GM18511 (cell line): ENCODE measurements around the gene MBD5.

Experiments
- ATAC-seq: cut with Tn5 transposase; IDR thresholded peaks from one replicate; pipeline ENCODE4 v1.9.1; 2021; ENCODE audit warnings: mild to moderate bottlenecking, moderate library complexity; ENCODE audit not compliant: unreplicated experiment

Gene MBD5

GRCh38 chr2:148022882-148023281 is 2.0 kb downstream of the MBD5 start:
- no peak for ATAC-seq

GRCh38 chr2:148023861-148024260 is 3.0 kb downstream of the MBD5 start:
- ATAC-seq: peak; percentile 23

GRCh38 chr2:148026573-148026972 is 5.7 kb downstream of the MBD5 start:
- no peak for ATAC-seq

GRCh38 chr2:148027822-148028221 is 6.9 kb downstream of the MBD5 start:
- ATAC-seq: no peak

- no peak for ATAC-seq
These were observed 7.9 kb downstream of the MBD5 start for GRCh38 chr2:148028781-148029180.

GRCh38 chr2:148031152-148031551 is 10.3 kb downstream of the MBD5 start:
- no peak for ATAC-seq

- ATAC-seq: no peak
These were observed 11.3 kb downstream of the MBD5 start for GRCh38 chr2:148032215-148032614.

- no peak for ATAC-seq
These were observed 18.9 kb downstream of the MBD5 start for GRCh38 chr2:148039783-148040182.

GRCh38 chr2:148042219-148042618 is 21.3 kb downstream of the MBD5 start:
- peak; percentile 92 for ATAC-seq

GRCh38 chr2:148044322-148044721 is 23.4 kb downstream of the MBD5 start:
- no peak for ATAC-seq

GRCh38 chr2:148046802-148047201 is 25.9 kb downstream of the MBD5 start:
- ATAC-seq: no peak

GRCh38 chr2:148048475-148049221 is 27.8 kb downstream of the MBD5 start:
- peak; percentile 67 for ATAC-seq

GRCh38 chr2:148049284-148049683 is 28.4 kb downstream of the MBD5 start:
- peak; percentile 5 for ATAC-seq

- no peak for ATAC-seq
These were observed 31.8 kb downstream of the MBD5 start for GRCh38 chr2:148052687-148053086.

- ATAC-seq: no peak
These were observed 37.8 kb downstream of the MBD5 start for GRCh38 chr2:148058641-148059040.

- no peak for ATAC-seq
These were observed 42.7 kb downstream of the MBD5 start for GRCh38 chr2:148063633-148064032.

GRCh38 chr2:148065936-148066335 is 45.0 kb downstream of the MBD5 start:
- no peak for ATAC-seq

GRCh38 chr2:148067801-148068200 is 46.9 kb downstream of the MBD5 start:
- ATAC-seq: no peak

- ATAC-seq: no peak
These were observed 50.5 kb downstream of the MBD5 start for GRCh38 chr2:148071351-148071750.

- ATAC-seq: no peak
These were observed 75.1 kb downstream of the MBD5 start for GRCh38 chr2:148096012-148096411.

- ATAC-seq: no peak
These were observed 81.8 kb downstream of the MBD5 start for GRCh38 chr2:148102641-148103040.

GRCh38 chr2:148103946-148104345 is 83.1 kb downstream of the MBD5 start:
- ATAC-seq: no peak

GRCh38 chr2:148106331-148106730 is 85.4 kb downstream of the MBD5 start:
- no peak for ATAC-seq
